GM18519 (cell line): ENCODE results near the gene FCHSD1.

ENCODE experiments used
- ATAC-seq: cut with Tn5 transposase; IDR thresholded peaks from one replicate; pipeline ENCODE4 v1.9.1; 2021; ENCODE audit warnings: mild to moderate bottlenecking, moderate library complexity; ENCODE audit not compliant: unreplicated experiment, low FRiP score

FCHSD1 gene

GRCh38 chr5:141674747-141675146 lies 23.5 kb upstream of the FCHSD1 start:
- ATAC-seq = no peak

GRCh38 chr5:141672841-141673813 lies 21.9 kb upstream of the FCHSD1 start:
- no peak for ATAC-seq

DNA sequence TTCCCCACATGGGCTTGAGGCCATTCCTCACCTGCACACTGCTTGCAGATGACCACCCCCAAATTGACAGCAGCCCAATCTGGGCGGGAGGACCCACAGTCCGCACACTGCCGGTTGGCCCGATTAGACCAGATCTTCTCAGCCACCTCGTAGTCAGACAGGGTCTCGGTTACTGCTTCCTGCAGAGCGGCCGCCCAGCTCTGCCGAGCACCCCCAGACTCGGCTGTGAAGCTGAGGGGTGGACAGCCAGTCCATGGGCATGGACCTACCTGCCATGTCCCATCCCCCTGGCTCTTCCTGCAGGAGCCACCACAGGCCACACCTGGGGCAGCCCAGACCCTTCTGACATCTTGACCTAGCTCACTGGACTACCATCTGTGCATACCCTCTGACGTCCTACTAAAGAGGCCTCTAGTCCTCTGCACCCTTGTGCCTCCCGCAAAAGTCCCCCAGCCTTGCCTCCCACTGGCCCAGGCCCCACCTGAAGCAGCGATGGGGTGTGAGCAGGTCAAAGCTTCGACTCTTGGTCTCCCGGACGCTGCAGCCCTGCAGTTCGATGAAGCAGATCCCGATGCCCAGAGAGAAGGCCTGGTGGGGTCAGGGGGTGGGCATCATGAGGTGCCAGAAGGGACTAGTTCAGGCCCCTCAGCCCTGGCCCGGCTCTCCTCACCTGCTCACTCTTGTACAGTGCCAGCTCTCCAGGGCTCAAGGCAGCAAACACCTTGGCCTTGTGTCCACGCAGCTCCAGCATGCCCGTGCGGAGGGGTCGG lies 21.0 kb upstream of the FCHSD1 start:
- no peak for ATAC-seq

GRCh38 chr5:141669520-141669919 lies 18.3 kb upstream of the FCHSD1 start:
- no peak for ATAC-seq

- ATAC-seq = no peak
These were observed 17.5 kb upstream of the FCHSD1 start for GRCh38 chr5:141668601-141669265.

DNA sequence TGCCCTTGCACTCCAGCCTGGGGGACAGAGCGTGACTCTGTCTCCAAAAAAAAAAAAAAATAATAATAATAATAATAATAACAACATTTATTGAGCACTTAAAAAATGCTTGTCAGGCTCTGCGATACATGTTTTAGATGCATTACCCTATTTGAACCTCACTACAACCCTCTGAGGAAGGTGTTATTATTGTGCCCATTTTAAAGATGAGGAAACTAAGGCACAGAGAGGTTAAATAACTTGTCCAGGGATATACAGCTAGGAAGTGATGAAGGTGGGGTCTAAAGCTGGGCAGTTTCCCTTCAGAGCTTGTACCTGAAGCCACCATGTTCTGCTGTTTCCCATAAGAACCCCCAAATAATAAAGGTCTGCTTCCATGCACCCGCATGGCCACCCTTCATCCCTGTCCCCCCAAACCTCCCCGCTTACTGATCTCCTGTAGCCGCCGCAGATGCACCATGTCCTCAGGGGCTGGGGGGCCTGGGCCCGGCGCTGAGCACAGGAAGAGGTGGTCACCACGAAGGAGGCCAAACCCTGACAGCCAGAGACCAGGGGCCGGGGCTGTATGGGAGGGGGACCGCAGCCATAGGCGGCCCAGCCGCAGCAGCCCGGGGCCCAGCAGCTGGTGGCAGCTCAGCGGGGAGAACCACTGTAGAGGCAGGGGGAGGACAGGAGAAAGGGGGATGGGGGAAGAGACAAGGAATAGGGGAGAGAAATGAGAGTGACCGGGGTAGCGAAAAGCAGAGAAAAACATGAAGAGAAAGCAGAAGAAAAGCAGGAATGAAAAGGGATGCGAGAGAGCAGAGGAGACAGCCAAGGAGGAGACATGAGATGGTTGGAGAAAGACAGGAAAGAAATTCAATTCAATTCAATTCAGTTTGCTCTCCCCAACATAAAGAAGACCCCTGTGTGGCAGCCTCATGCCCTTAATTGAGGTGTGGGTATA lies 15.1 kb upstream of the FCHSD1 start:
- ATAC-seq = no peak

DNA sequence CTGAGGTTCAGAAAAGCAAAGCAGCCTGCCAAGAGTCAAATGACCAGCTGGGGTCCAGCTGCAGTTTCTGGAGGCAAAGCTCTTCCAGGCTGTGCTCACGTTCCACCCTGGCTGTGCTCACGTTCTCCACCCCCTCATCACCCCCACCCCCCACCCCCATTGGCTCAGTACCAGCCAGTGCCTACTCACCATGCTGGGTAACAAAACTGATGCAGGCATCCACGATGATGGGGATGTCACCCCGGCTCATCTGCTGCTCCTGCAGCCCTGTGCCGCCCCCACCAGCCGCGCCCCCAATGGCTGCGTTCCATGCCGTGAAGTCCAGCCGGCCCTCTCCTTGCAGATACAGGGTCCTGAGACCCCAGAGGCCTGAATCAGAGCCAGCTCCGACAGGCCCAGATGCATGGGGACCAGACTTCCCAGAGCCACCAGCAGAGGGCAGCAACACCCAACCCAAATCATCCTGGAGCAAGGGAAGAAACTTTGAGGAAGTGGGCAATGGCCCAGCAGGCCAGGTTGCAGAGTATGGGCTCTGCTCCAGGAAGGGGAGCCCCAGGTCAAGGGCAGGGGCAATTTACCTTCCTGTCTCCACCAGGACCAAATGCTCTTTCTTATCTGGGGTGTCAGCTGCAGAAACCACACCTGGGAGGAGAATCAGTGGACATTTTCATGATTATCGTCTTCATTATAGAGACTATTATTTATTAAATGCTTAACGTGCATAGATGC lies 13.7 kb upstream of the FCHSD1 start:
- peak; percentile 73 for ATAC-seq

DNA sequence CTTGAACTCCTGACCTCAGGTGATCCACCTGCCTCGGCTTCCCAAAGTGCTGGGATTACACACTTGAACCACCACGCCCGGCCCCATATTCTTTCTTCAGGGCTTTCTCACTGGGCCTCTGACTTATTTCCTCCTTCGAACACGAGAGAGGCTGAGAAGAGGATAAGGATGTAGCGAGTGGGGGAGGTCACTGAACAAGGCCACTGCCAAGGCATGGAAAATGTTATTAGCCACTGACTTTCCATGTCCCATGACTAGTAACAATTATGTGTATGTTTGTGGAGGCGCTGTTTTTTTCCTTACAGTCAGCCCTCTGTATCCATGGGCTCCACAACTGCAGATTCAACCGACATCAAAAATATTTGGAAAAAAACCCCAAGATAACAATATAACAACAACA lies 12.3 kb upstream of the FCHSD1 start:
- no peak for ATAC-seq

- no peak for ATAC-seq
These were observed 10.8 kb upstream of the FCHSD1 start for GRCh38 chr5:141662028-141662427.

- ATAC-seq = no peak
These were observed 6.8 kb upstream of the FCHSD1 start for GRCh38 chr5:141657937-141658545.

GRCh38 chr5:141657404-141657803 lies 6.2 kb upstream of the FCHSD1 start:
- no peak for ATAC-seq

DNA sequence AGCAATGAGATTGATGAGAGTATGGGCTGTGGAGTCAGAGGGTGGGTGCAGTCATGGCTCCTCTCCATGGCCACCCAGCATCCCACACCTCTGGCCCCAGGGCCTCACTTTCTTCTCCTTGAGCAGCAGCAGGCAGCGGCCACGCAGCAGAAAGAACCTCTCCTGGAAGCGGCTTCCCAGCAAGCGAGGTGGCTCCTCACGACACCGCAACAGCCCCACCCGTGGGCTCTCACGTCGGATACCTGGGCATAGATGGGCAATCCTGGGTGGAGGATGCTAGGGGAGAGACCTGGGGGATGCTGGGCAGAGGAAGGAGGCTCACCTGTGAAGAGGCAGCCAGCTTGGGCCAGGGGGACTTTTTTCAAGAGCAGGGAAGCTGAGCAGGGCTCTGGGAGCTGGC lies 5.2 kb upstream of the FCHSD1 start:
- ATAC-seq = no peak

- ATAC-seq = no peak
These were observed 3.8 kb upstream of the FCHSD1 start for GRCh38 chr5:141655020-141655419.

DNA sequence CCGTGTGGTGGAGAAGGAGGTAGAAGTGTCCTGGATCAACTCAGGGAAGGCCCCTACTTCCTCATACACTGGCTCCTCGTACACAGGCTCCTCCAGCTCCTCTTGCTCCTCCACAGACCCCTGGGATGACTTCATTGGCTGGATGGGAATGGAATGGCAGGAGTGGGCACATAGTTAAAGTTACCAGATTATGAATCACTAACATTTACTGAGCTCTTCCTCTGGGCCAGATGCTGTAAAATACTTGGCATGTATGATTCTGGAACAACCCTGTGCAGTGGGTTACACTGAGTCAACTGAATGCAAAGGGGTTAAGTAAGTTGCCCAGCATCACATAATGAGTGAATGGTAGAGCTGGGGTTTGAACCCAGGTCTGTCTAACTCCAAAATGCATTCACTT lies 3.1 kb upstream of the FCHSD1 start:
- ATAC-seq = no peak

- no peak for ATAC-seq
These were observed 499 bp upstream of the FCHSD1 start for GRCh38 chr5:141651728-141652105.

- ATAC-seq = no peak
These were observed 1.2 kb downstream of the FCHSD1 start for GRCh38 chr5:141649972-141650371.

- no peak for ATAC-seq
These were observed 2.0 kb downstream of the FCHSD1 start for GRCh38 chr5:141649056-141649688.

DNA sequence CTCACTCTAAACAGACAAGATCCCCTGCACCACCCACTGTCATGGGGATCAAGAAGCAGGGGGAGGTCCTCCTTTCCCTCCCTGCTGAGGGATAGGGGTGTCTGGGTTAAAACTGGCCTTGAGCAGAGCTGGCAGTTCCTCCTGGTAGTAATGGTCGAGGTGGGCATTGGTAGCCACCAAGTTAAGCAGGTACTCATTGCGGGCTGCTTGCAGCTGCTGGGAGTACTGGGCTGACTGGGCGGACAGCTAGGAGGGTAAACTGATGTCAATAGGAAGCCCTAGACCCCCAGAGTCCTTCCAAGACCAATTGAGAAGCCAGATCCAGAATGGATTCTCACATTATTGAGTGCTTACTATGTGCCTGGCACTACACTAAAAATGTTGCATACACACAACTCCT lies 3.4 kb downstream of the FCHSD1 start:
- ATAC-seq = no peak
